Right atrium auricular region (tissue), 2 donors: ENCODE results near the gene GRM8. TPM values are rescaled to one million over a fixed set of nuclear protein-coding genes. Genes with fewer than 3 reads are reported as not detected.

Source experiments
- DNase-seq: peaks from one replicate; pipeline ENCODE4 v3.0.0-alpha.2; 2019; ENCODE audit warnings: low spot score
- H3K27ac ChIP-seq, 2 donors: fragments of 200-600 bp; sonication (generic); 1 replicate in 1 of 2; 2 replicates in 1 of 2; pipeline ENCODE4 v1.5.1; 2016 to 2019
- H3K27me3 ChIP-seq, 2 donors: fragments of 200-600 bp; sonication (generic); one replicate each; pipeline versions ENCODE4 v1.5.1 to v1.6.0; 2017 to 2019
- H3K36me3 ChIP-seq: fragments of 200-600 bp; sonication (generic); one replicate; pipeline ENCODE4 v1.5.1; 2016
- H3K4me1 ChIP-seq, 2 donors: fragments of 200-600 bp; sonication (generic); one replicate each; pipeline versions ENCODE4 v1.5.1 to v1.6.0; 2017 to 2019
- H3K4me3 ChIP-seq, 2 donors: fragments of 200-600 bp; sonication (generic); 1 replicate in 1 of 2; 2 replicates in 1 of 2; pipeline ENCODE4 v1.5.1; 2017 to 2019; ENCODE audit warnings: mild to moderate bottlenecking in 1 of 2, moderate library complexity in 1 of 2
- H3K9me3 ChIP-seq, 2 donors: fragments of 200-600 bp; sonication (generic); one replicate each; pipeline ENCODE4 v1.5.1; 2019
- CTCF ChIP-seq, 2 donors: fragments of 200-600 bp; sonication (generic); IDR thresholded peaks; one replicate each; pipeline ENCODE4 v1.5.1; 2019; ENCODE audit warnings: antibody characterized with exemption in 2 of 2
- total RNA-seq, 2 donors: library from RNA; depleted of rRNA; stranded (reverse); fragments of >200 nt; gene quantifications; one replicate each; pipeline ENCODE4 v1.1.0, GENCODE V29; 2016

GRM8 gene
- total RNA-seq, 2 donors from 2014 or later, result not detected

GRCh38 chr7:127059475-127059874 is 193.3 kb downstream of the GRM8 start:
- no peak overlapping the region for H3K4me3 ChIP-seq
- H3K4me1 ChIP-seq, result no peaks in the 10 kb centered on the region
- no peak for TF ChIP-seq CTCF (IDR thresholded peaks at IDR 0.05)
- H3K36me3 ChIP-seq, result no peaks in the 10 kb centered on the region
- H3K9me3 ChIP-seq, result peaks cover 0 to 10% of the 10 kb centered on the region in 2 donors
- H3K27ac ChIP-seq, result no peak overlapping the region
- no peaks in the 10 kb centered on the region for H3K27me3 ChIP-seq
- no peak for DNase-seq

- no peak overlapping the region for H3K27ac ChIP-seq
- H3K4me1 ChIP-seq, result no peaks in the 10 kb centered on the region
- no peak overlapping the region for H3K4me3 ChIP-seq
- TF ChIP-seq CTCF (IDR thresholded peaks at IDR 0.05), result no peak
- no peaks in the 10 kb centered on the region for H3K27me3 ChIP-seq
- DNase-seq, result no peak
- H3K9me3 ChIP-seq, result peaks cover 0 to under 1% of the 10 kb centered on the region in 2 donors
- no peaks in the 10 kb centered on the region for H3K36me3 ChIP-seq
These were observed 194.8 kb downstream of the GRM8 start for GRCh38 chr7:127057918-127058317.

GRCh38 chr7:127056202-127056601 is 196.5 kb downstream of the GRM8 start:
- TF ChIP-seq CTCF (IDR thresholded peaks at IDR 0.05), result no peak
- no peaks in the 10 kb centered on the region for H3K9me3 ChIP-seq
- no peak overlapping the region for H3K27ac ChIP-seq
- no peak for DNase-seq
- H3K4me1 ChIP-seq, result no peaks in the 10 kb centered on the region
- no peaks in the 10 kb centered on the region for H3K36me3 ChIP-seq
- H3K27me3 ChIP-seq, result no peaks in the 10 kb centered on the region
- H3K4me3 ChIP-seq, result no peak overlapping the region

- no peak overlapping the region for H3K4me3 ChIP-seq
- DNase-seq, result no peak
- no peaks in the 10 kb centered on the region for H3K4me1 ChIP-seq
- H3K27me3 ChIP-seq, result no peaks in the 10 kb centered on the region
- H3K9me3 ChIP-seq, result no peaks in the 10 kb centered on the region
- no peak for TF ChIP-seq CTCF (IDR thresholded peaks at IDR 0.05)
- no peaks in the 10 kb centered on the region for H3K36me3 ChIP-seq
- no peak overlapping the region for H3K27ac ChIP-seq
These were observed 205.2 kb downstream of the GRM8 start for GRCh38 chr7:127047521-127047920.

- no peaks in the 10 kb centered on the region for H3K27me3 ChIP-seq
- no peaks in the 10 kb centered on the region for H3K4me1 ChIP-seq
- no peaks in the 10 kb centered on the region for H3K36me3 ChIP-seq
- no peak overlapping the region for H3K27ac ChIP-seq
- TF ChIP-seq CTCF (IDR thresholded peaks at IDR 0.05), result no peak
- DNase-seq, result no peak
- H3K4me3 ChIP-seq, result no peak overlapping the region
- H3K9me3 ChIP-seq, result no peaks in the 10 kb centered on the region
These were observed 210.9 kb downstream of the GRM8 start for GRCh38 chr7:127041689-127042452.

- Histone ChIP-seq H3K9me3 (no peaks in the 10 kb centered on the region), H3K27me3 (no peaks in the 10 kb centered on the region), H3K4me3 (no peak overlapping the region), H3K4me1 (no peaks in the 10 kb centered on the region), H3K36me3 (no peaks in the 10 kb centered on the region), H3K27ac (no peak overlapping the region)
- DNase-seq, result no peak
- TF ChIP-seq CTCF (IDR thresholded peaks at IDR 0.05), result no peak
These were observed 212.7 kb downstream of the GRM8 start for GRCh38 chr7:127040042-127040441.
